Smooth muscle cell (in vitro differentiated cells): Measurements from ENCODE around the gene CDKN1B. TPM values are rescaled to one million over a fixed set of nuclear protein-coding genes. Genes with fewer than 3 reads are reported as not detected.

Experiments used
- DNase-seq: peaks from one replicate; lab custom pipeline; 2025; ENCODE audit not compliant: unreplicated experiment; lab: John Stamatoyannopoulos, UW
- H2AFZ ChIP-seq: fragments of 200-600 bp; sonication (generic); 2 replicates; pipeline ENCODE4 v1.6.0; 2016; ENCODE audit warnings: antibody characterized with exemption, low read depth, mild to moderate bottlenecking
- H3F3A ChIP-seq: fragments of 200-600 bp; sonication (generic); 2 replicates; pipeline ENCODE4 v1.6.0; 2017; ENCODE audit warnings: antibody characterized with exemption, low read depth
- H3K27ac ChIP-seq: fragments of 200-600 bp; sonication (generic); 2 replicates; pipeline ENCODE4 v1.5.1; 2016; ENCODE audit warnings: low read depth, mild to moderate bottlenecking
- H3K27me3 ChIP-seq: fragments of 200-600 bp; sonication (generic); 2 replicates; pipeline ENCODE4 v1.6.1; 2016; ENCODE audit warnings: low read depth, mild to moderate bottlenecking
- H3K36me3 ChIP-seq: fragments of 200-600 bp; sonication (generic); 2 replicates; pipeline ENCODE4 v1.5.1; 2016; ENCODE audit warnings: low read depth
- H3K4me1 ChIP-seq: fragments of 200-600 bp; sonication (generic); 2 replicates; pipeline ENCODE4 v1.5.1; 2016; ENCODE audit warnings: low read depth
- H3K4me2 ChIP-seq: fragments of 200-600 bp; sonication (generic); 2 replicates; pipeline ENCODE4 v1.6.0; 2016; ENCODE audit warnings: mild to moderate bottlenecking
- H3K4me3 ChIP-seq: fragments of 200-600 bp; sonication (generic); 2 replicates; pipeline ENCODE4 v1.5.1; 2016; ENCODE audit warnings: mild to moderate bottlenecking
- H3K79me2 ChIP-seq: fragments of 200-600 bp; sonication (generic); 2 replicates; pipeline ENCODE4 v1.6.0; 2016; ENCODE audit warnings: low read depth, mild to moderate bottlenecking
- H3K9ac ChIP-seq: fragments of 200-600 bp; sonication (generic); 2 replicates; pipeline ENCODE4 v1.6.0; 2016; ENCODE audit warnings: low read depth
- H3K9me3 ChIP-seq: fragments of 200-600 bp; sonication (generic); replicated peaks from 2 replicates; pipeline ENCODE4 v1.5.1; 2016; ENCODE audit warnings: low read depth
- H4K20me1 ChIP-seq: fragments of 200-600 bp; sonication (generic); 2 replicates; pipeline ENCODE4 v1.6.0; 2016; ENCODE audit warnings: low read depth
- WGBS: methylation state at CpG from one replicate; pipeline ENCODE4 v1.1.7; 2016; ENCODE audit warnings: low lambda C conversion rate; 5-methylcytosine and 5-hydroxymethylcytosine counted together
- polyA plus RNA-seq: library from polyadenylated mRNA; unstranded; fragments of >200 nt; fragmentation: Nextera tagmentation; extraction: Ambion mirVana; gene quantifications from 2 replicates; pipeline ENCODE4 v1.2.1, GENCODE V29; 2016
- total RNA-seq: library from RNA; depleted of rRNA; stranded (reverse); fragments of >200 nt; gene quantifications from 2 replicates; pipeline ENCODE4 v1.2.3, GENCODE V29; 2014
- TF ChIP-seq, protein P1 (sequence below): fragments of 200-600 bp; sonication (generic); IDR thresholded peaks from 2 replicates; pipeline ENCODE4 v1.5.1; 2017; ENCODE audit warnings: borderline replicate concordance, mild to moderate bottlenecking, antibody characterized with exemption; ENCODE audit not compliant: insufficient read depth, poor library complexity, severe bottlenecking

Gene CDKN1B
- total and polyA plus RNA-seq, 2 experiments from 2014 or later = 3.0 to 17.4 TPM

DNA sequence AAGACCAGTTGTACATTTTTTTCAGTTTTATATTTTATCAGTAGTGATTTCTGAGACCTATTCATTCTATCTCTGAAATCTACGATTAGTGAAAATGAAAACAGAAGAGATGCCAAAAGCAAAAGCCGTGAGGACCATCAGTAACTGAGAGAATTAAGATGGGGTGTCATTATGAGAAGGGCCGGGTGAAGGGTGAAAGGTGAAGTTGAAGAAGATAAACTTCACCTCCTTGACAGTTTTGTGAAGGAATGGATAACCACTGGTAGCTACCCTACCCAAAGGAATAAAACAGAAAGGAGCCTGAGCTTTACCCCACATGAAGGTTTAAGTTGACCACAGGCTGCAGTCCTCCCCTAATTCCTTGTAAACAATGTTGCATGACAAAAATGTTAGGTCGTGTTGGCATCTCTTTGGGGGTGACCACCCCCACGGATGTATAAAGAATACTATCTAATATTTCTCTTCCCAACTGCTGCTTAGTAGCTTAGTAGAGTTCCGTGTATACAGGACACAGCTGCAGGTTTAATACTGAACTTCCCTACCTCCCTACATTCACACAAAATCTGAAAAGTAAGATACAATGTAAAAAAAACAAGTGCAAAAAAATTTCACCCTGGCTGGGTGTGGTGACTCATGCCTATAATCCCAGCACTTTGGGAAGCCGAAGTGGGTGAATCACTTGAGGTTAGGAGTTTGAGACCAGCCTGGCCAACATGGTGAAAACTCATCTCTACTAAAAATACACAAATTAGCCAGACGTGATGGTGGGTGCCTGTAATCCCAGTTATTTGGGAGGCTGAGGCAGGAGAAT, 45.1 kb upstream of the CDKN1B start:
- H3K4me3 ChIP-seq = no peak overlapping the region
- no peak overlapping the region for H3K4me2 ChIP-seq
- TF ChIP-seq, protein P1, sequence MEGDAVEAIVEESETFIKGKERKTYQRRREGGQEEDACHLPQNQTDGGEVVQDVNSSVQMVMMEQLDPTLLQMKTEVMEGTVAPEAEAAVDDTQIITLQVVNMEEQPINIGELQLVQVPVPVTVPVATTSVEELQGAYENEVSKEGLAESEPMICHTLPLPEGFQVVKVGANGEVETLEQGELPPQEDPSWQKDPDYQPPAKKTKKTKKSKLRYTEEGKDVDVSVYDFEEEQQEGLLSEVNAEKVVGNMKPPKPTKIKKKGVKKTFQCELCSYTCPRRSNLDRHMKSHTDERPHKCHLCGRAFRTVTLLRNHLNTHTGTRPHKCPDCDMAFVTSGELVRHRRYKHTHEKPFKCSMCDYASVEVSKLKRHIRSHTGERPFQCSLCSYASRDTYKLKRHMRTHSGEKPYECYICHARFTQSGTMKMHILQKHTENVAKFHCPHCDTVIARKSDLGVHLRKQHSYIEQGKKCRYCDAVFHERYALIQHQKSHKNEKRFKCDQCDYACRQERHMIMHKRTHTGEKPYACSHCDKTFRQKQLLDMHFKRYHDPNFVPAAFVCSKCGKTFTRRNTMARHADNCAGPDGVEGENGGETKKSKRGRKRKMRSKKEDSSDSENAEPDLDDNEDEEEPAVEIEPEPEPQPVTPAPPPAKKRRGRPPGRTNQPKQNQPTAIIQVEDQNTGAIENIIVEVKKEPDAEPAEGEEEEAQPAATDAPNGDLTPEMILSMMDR = no peak
- H3F3A ChIP-seq = no peaks in the 10 kb centered on the region
- no peaks in the 10 kb centered on the region for H3K79me2 ChIP-seq
- no peaks in the 10 kb centered on the region for H3K4me1 ChIP-seq
- H3K9me3 ChIP-seq = no peaks in the 10 kb centered on the region
- H3K9ac ChIP-seq = no peak overlapping the region
- H2AFZ ChIP-seq = no peak overlapping the region
- no peak overlapping the region for H3K27ac ChIP-seq
- H4K20me1 ChIP-seq = no peaks in the 10 kb centered on the region
- H3K27me3 ChIP-seq = no peaks in the 10 kb centered on the region
- DNase-seq = no peak
- no peaks in the 10 kb centered on the region for H3K36me3 ChIP-seq
- 53% methylated on average over 8 of the region's 8 CpGs for WGBS

DNA sequence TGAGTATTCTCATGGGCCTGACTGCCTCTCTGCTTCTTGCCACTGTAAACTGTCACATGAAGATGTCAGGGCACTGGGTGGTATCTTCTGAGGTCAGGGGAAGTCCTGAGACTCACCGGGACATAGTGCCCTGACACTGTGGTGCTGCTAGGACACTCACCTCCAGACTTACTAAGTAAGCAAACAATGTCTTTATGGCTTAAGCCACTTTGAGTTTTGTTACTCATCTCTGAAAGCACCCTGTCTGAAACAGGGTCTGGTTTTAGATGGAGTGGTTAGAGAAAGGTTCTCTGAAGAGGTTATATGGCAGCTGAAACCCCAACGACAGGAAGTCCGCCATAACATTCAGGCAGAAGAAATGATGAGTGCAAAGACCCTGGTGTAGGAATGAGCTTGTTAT, 43.9 kb upstream of the CDKN1B start:
- Histone ChIP-seq H3K4me1 (no peaks in the 10 kb centered on the region), H3F3A (no peaks in the 10 kb centered on the region), H3K36me3 (no peaks in the 10 kb centered on the region), H3K27me3 (no peaks in the 10 kb centered on the region), H3K4me3 (no peak overlapping the region), H2AFZ (no peak overlapping the region), H3K27ac (no peak overlapping the region), H3K9me3 (no peaks in the 10 kb centered on the region), H3K4me2 (no peak overlapping the region), H3K9ac (no peak overlapping the region), H4K20me1 (no peaks in the 10 kb centered on the region), H3K79me2 (no peaks in the 10 kb centered on the region)
- TF ChIP-seq, protein P1 = no peak
- WGBS = 84% methylated on average over 3 of the region's 3 CpGs
- no peak for DNase-seq

DNA sequence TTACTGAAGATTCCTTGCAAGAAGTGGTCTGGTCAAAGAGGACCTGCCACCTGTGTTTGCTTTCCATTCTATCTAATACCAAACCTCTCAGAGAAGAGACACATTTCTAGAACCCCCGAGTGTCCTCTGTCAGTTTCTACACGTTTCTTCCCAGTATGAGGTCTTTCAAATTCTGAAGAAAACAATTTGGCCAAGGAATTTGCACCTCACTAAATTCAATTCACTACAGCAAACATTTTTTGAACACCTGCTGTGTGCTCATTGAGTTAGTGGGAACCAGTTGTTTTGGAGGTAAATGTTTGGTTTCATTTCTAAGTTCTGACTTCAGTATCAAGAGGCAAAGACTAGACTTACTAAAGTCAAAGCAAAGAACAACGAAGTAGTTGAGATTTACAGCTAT, 40.6 kb upstream of the CDKN1B start:
- H3F3A ChIP-seq = no peaks in the 10 kb centered on the region
- H2AFZ ChIP-seq = no peak overlapping the region
- no peaks in the 10 kb centered on the region for H3K27me3 ChIP-seq
- H3K36me3 ChIP-seq = no peaks in the 10 kb centered on the region
- H3K4me3 ChIP-seq = no peak overlapping the region
- no peak overlapping the region for H3K9ac ChIP-seq
- TF ChIP-seq, protein P1 = no peak
- H3K4me2 ChIP-seq = no peak overlapping the region
- 22% methylated on average over 3 of the region's 3 CpGs for WGBS
- H3K9me3 ChIP-seq = no peaks in the 10 kb centered on the region
- no peaks in the 10 kb centered on the region for H3K4me1 ChIP-seq
- H3K27ac ChIP-seq = no peak overlapping the region
- no peaks in the 10 kb centered on the region for H4K20me1 ChIP-seq
- no peak for DNase-seq
- no peaks in the 10 kb centered on the region for H3K79me2 ChIP-seq
